ENCODE data around the gene ACBD3.

ACBD3 gene

DNA sequence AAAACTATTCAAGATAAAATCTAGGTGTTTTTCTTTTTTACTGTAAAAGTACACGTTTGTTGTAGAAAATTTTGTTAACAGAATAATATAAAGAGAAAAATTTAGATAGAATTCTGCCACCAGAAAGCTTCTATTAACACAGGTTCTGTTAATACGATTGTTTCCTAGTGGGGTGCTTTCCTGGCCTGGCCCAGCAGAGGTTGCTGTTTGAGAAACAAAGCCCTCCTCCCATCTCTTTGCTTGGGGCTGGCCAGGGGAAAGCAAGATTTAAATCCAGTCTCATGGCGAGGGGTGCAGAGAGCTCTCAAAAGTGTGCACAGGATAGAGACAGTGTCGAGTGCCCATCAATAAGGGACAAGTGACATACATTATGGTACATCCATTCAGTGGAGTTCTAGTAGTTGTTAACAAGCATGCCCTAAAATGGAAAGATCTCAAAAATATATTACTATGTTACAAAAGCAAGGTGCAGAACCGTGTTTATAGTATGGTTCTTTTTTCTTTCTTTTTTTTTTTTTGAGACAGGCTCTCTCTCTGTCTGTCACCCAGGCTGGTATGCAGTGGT lies 14.6 kb upstream of the ACBD3 start:
- DNase-seq = no peak

DNA sequence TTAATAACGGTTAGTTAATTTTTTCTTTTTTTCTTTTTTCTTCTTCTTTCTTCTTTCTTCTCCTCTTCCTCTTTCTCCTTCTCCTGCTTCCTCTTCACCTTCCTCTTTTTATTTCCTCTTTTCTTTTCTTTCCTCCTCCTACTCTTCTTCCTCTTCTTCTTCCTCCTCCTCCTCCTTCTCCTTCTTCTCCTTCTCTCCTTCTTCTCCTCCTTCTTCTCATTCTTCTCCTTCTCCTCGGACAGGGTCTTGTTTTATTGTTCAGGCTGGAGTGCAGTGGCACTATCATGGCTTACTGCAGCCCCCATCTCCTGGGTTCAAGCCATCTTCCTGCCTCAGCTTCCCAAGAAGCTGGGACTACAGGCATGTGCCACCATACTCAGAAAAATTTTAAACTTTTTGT lies 13.4 kb upstream of the ACBD3 start:
- DNase-seq = no peak

DNA sequence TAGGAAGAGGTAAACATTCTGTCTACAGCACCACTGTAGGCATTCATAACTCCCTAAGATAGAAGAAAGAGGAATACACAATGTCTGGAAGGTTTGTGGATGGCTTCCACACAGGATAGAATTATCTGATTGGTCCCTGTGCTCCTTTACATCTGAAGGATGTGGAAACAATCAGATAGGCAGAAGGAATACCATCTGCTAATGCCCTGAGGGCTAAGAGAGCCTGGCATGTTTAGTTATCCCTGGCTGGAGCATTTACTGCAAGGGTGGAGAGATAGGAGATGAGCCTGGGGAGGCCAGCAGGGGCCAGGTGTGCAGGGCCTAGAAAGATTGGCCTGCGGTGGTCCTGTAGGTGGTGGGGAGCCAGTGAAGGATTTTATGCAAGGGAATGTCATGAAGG lies 8.6 kb upstream of the ACBD3 start:
- DNase-seq = no peak

DNA sequence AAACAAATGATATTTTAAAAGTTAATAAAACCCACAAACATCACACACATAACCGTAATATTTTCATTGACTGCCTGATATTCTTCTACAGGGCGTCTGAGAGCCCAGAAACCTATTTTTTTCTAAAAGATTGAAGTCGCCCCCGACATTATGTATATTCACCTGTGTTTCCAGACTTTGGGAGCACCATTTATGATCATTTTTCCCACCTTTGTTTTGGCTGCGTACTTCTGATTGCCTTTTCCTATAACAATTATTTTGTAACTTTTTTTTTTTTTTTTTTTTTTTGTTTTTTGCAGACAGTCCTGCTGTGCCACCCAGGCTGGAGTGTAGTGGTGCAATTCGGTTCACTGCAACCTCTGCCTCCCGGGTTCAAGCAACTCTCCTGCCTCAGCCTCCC lies 839 bp upstream of the ACBD3 start:
- DNase-seq = no peak

DNA sequence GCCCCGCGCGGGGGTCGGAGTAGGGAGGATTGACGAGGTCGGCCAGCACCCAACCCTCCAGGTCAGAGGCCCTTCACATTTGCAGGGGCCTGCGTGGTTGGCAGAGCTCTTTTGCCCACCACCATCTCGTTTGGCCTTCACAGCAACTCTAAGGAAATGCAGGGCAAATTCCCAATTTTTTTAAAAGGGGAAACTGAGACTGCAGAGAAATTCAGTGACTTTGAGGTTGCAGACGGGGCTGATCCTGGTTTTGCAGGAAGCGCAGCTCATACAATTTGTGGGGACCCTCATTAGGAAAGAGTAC lies 430 bp upstream of the ACBD3 start:
- no peak for DNase-seq

DNA sequence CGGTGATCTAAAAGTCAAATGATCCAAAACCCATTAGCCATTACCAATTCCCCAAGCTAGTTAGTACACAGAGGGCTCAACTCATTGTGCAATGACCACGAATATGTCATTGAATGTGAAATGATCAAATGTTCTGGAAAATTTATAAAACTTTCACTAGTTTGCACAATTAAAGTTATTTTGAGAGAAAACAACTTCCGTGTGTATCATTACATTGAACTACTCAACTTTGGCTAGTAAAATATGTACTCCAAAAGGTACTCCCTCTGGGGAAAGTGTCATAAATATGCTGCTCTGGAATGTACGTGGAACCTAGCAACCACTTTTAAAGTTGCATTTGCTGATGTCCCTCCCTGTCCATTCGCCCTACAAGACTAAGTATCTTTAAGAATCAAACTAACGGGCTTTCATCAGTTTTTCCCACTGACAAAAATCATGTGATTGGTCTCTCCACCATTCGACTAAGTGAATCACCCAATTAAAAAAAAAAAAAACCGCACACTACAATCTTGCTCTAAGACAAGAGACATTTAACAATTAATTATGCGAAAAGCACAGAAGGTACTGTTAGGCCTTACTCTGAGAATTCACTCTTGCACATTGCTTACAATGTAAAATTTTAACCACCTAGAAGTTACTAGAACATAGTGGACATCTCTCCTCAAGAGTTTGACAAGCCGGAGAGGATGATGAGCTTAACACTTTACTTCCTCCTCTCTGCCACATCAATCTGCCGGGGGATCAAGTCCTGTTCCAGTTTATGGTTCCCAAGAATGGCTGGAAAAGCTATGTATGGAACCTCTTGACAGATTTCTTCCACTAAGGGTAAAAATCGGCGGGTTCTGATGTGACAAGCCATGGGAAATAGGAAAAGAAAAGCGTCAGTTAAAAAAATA lies 1.2 kb downstream of the ACBD3 start:
- no peak for DNase-seq

DNA sequence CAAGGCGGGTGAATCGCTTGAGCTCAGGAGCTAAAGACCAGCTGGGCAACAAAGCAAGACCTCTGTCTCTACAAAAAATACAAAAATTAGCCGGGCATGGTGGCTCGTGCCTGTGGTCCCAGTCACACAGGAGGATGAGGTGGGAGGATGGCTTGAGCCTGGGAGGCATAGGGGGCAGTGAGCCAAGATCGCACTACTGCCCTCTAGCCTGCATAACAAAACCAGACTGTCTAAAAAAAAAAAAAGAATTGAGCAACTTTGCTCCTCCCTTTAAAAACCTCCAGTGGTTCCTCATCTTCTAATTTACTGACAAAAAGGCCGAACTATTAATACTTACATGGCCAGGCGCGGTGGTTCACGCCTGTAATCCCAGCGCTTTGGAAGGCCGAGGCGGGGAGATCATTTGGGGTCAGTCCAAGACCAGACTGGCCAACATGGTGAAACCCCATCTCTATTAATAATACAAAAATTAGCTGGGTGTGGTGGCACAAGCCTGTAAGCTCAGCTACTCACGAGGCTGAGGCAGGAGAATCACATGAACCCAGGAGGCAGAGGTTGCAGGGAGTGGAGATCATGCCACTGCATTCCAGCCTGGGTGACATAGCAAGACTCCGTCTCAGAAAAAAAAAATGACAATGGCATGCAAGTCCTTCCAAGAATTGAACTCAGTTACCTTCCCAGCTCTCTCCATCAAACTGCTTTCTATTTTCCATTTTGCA lies 4.4 kb downstream of the ACBD3 start:
- no peak for DNase-seq

DNA sequence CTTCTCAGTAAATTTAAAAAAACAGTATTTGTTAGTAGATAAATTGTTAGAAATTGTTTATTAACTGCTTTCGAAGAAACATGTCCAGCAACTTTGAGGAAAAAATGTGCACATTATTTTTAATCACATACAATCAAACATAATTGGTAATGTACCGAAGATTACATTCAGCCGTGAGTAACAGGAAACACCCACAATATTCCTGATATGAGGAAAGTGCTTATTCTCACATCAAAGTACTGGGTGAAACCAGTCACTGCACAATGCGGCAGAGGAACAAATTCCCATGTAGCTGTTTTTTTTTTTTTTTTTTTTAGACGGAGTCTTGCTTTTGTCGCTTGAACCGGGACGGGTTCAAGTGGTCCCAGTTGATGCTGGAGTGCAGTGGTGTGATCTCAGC lies 9.7 kb downstream of the ACBD3 start:
- DNase-seq = no peak

DNA sequence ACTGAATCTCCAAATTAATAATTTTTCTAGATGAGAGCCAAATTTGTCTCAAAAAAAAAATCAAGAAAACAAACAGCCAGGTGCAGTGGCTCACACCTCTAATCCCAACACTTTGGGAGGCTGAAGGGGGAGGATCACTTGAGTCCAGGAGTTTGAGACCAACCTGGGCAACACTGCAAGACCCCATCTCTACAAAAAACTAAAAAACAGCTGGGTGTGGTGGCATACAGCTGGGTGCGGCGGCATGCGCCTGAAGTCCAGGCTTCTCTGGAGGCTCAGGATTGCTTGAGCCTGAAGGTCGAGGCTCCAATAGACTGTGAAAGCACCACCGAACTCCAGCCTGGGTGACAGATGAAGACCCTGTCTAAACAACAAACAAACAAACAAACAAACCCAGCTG lies 14.0 kb downstream of the ACBD3 start:
- DNase-seq = no peak

DNA sequence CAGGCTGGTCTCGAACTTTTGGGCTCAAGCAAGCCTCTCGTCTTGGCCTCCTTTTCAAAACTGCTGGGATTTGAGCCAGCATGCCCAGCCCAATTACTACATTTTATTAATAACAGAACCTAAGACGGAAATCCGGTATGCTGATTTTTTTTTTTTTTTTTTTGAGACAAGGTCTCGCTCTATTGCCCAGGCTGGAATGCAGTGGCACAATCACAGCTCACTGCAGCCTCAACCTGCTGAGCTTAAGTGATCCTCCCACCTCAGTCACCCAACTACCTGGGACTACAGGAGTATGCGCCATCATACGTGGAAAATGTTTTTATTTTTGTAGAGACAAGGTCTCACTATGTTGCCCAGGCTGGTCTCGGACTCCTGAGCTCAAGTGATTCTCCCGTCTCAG lies 20.2 kb downstream of the ACBD3 start:
- no peak for DNase-seq

DNA sequence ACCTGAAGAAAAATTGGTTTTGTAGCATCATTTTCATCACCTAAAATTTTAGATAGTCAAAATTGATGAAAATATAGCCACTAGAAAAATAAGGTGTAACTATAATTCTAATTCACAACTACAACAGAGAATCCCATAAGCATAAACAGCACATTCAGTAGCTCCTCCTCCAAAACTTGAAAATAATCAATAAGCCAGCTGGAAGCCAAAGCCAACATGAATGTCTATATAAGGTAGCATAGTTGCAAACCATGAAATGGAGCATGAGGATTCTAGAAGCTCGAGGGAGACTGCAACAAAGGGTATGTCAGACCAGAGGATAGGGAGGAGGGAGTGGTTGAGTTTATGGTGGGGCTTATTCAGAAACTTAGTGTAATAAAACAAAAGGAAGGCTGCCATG lies 22.4 kb downstream of the ACBD3 start:
- DNase-seq = no peak

DNA sequence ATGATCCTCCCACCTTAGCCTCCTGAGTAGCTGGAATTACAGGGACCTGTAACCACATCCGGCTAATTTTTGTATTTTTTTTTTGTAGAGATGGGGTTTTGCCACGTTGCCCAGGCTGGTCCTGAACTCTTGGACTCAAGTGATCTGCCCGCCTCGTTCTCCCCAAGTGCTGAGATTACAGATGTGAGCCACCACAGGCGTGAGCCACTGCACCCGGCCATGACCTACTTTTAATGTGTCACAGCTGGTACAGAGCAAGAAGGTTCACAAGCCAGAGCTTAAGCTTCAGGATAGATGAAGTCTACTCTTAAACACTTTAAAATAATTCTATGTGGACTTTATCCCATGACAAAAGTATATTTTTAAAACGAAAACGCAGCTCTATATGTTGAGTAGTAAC lies 23.6 kb downstream of the ACBD3 start:
- no peak for DNase-seq

DNA sequence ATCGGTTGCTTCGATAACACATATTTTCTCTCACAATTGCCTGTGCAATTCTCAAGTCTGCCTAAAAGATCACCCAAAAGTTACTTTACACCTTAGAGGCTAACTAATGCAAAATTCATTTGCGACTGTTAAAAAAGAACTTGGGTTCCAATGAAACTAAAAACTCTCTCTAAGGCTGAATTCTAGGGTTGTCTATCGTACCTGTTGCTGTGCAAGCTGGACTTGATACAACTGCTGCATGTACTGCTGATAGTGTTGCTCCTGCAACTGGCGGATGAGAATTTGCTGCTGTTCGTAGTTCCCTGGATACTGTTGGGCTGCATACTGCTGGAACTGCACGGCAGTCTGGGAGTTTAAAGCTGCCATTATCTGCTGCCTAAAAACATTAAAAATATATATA lies 27.6 kb downstream of the ACBD3 start:
- no peak for DNase-seq

DNA sequence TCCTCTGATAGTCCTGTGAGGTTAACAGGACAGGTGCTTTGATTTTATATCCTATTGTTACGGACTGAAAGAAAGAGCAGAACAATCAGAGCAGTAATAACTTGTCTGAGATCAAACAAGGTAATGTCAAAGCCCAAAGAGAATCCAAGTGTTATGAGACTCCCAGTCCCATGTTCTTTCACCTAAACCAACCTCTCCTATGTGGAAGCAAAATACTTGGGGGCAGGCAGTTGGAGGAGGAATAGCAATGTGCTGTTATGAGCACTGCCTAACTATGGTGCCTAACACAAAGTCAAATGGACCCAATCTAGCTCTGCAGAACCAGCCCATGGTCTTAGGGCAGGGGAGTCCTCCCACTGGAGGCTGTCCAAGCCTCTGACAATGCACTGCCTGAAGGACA lies 28.1 kb downstream of the ACBD3 start:
- no peak for DNase-seq

DNA sequence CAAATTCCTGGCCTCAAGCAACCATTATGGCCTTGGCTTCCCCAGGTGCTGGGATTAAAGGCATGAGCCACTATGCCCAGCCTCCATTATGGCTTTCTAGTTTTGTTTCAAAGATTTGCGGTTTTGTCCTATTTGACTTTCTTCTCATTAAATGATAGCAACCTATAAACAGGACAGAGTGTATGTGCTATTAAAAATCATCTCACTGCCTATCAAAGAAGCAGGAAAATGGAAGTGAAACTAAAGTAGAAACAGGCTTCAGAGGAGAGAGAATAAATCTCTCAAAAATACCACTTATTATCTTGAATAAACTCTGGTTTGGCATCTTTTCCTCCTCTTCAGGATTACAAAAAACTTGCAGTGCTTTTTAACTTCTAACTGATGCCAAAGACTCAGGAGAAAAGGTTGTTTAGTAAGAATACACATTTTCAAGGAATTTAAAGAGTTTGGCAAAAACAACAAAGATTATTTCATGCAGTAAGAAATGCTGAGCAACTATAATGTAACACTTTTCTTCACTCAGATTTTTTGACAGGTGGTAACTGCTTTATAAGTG lies 28.7 kb downstream of the ACBD3 start:
- no peak for DNase-seq

DNA sequence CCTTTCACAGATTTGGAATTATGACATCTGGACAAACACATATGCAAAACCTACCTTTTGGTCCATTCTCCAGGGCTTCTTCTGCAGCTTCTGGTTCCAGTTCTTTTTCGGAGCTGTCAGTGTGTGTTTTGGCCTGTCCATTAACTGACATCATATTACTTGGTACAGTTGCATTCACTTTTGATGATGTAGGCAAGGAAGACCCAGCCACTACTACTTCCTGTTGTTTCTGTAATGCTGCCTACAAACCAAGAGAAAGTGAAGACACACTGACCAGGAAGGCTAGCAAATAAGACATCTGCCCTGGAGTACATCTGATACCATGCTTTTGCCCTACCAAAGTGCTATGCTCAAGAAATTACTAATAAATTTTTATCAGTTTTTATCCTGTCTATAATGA lies 31.9 kb downstream of the ACBD3 start:
- DNase-seq = no peak

DNA sequence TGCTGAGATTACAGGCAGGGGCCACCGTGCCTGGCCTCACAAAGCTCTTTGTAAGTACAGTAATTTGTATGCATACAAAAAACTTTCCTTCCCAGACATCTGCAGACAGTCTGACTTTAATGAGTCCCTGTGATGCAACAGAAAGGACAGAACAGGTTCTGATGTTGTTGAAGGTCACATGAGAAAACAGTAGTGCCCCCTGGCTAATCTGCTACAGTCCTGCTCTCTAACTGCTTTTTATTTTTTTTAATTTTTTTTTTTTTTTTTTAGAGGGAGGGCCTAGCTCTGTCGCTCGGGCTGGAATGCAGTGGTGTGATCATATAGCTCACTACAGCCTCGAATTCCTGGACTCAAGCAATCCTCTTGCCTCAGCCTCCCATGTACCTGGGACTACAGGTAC lies 36.7 kb downstream of the ACBD3 start:
- no peak for DNase-seq

DNA sequence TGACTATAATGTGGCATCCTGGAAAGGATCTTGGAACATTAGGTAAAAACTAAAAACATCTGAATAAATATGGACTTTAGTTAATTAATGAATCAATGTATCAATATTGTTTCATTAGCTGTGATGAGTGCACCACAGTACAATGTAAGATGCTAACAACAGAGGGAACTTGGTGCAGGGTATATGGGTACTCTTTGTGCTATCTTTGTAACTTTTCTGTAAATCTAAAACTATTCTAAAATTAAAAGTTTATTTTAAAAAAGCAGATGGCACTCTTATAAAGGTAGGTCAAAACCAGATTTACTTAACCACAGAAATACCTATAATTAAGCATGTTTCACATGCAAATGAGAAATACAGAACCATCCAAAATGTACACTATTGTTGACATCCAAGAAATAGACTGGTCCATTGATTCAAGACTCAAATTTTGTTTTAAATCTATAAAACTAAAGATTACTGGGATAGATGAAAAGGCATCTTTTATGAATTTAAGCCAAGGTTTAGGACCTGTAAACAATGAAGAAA lies 38.4 kb downstream of the ACBD3 start:
- no peak for DNase-seq

DNA sequence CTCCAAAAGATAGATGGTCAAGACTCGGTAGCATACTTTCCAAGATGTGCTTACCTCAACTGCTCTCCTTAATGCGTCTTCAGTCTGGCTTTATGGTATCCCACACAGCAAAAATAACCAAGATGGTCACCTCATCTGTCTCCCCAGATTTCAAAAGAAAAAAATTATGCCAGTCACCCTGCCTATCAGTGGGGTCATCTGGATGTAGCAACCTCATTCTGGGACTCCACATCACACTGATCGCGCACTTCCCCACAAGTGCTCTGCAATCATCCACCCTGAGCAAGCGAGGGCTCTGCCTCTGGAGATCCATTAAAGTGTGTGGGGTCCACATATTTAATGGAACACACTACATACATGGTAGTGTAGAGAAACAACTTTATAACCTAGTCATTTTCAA lies 42.5 kb downstream of the ACBD3 start:
- DNase-seq = no peak

DNA sequence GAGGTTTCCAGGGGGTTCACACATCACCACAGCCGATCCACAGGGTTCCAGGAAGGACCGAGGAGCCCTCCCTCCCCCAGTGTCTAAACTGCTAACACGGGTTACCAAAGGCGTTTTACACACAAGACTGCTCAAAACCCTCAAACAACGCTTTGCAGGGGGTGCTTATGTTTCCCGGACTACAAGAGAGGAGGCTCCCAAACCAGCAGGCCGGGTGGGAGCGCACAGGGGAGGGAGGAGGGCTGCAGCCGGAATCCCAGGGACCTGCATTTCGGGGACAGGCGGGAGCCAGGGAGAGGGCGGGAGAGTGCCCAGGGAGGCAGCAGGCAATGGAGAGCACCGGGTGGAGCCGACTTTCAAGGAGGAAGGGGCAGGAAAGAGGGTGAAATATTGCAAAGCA lies 50.8 kb downstream of the ACBD3 start:
- no peak for DNase-seq

DNA sequence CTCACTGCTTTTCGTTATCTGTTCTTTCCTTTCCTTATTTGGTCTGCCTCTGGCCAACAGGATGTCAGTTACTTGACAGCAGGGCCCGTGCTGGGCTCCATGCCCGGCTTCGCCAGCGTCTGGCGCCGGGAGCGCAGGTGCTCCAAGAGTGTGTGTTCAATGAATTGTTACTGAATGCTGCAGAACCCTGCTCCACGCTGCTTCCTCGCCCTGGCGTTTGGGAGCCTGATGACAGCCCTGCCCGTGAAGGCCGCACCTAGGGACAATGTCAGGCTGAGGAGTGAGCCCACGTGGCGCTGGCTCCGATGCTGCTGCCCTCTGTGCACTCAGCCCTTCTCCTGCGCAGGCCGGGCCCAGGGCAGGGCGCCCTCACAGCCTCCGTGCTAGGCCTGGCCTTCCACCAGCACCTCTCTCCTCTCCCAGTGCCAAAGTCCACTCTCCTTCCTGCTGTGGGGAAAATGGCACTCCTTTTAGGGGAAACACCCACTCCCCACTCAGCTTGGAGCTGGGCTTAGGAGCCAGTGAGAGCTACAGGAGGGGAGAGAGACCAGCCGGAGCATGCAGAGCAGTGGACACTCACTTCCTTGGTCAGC lies 51.4 kb downstream of the ACBD3 start:
- DNase-seq = no peak

DNA sequence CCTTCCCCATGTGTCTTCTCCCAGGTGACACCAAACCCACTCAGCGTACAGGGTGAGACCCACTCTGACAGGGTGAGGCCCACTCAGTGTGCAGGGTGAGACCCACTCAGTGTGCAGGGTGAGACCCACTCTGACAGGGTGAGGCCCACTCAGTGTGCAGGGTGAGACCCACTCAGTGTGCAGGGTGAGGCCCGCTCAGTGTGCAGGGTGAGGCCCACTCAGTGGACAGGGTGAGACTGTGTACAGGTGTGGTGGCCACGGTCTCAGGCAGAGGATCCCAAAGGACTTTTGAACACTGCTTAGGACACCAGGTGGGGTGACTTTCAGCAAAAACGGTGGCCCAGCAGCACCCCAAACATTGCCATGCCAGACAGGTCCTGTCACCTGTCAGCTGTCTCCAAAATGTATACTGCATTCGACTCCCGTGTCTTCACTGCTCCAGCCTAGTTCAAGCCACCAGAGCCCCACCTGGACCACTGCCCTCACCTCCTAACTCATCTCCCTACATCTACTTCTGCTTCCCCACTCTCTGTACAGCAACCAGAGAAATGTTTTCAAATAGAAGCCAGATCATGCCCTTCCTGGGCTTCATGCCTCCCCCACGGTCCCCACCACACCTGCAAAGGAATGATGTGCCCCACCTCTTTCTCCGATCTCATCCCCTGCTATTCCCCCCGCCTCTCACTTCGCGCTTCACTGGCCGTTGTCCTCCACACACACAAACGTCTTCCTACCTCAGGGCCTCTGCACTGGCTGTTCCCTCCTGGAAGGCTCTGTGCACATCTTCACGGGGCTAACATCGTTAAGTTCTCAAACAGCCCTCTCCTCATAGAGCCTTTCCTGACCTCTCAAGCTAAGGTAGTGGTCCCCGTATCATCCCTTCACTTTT lies 52.1 kb downstream of the ACBD3 start:
- DNase-seq = no peak

Data from activated CD4-positive, alpha-beta T cell treated with anti-CD3 and anti-CD28 coated beads, Interleukin-2, amount 50 U/mL, for 48 hours (primary cell).